H9 (cell line): Measurements from ENCODE around the gene NGF. TPM values are rescaled to one million over a fixed set of nuclear protein-coding genes. Genes with fewer than 3 reads are reported as not detected.

Experiments
- DNase-seq: peaks from one replicate; pipeline ENCODE4 v3.0.0-alpha.2; 2017
- H2AFZ ChIP-seq: one replicate; pipeline ENCODE4 v1.6.1; 2013; ENCODE audit warnings: mild to moderate bottlenecking, low read length, control low read depth, moderate library complexity
- H2AK5ac ChIP-seq: 2 replicates; pipeline ENCODE4 v1.6.1; 2013; ENCODE audit warnings: low read length, control low read depth, mixed read lengths; ENCODE audit not compliant: insufficient read length
- H2BK120ac ChIP-seq: one replicate; pipeline ENCODE4 v1.6.1; 2013; ENCODE audit warnings: low read depth, mild to moderate bottlenecking, low read length, control low read depth, inconsistent platforms; ENCODE audit not compliant: poor library complexity, severe bottlenecking
- H2BK12ac ChIP-seq: 2 replicates; pipeline ENCODE4 v1.6.1; 2013; ENCODE audit warnings: low read length, control low read depth, mixed read lengths, low read depth; ENCODE audit not compliant: insufficient read length
- H2BK15ac ChIP-seq: 2 replicates; pipeline ENCODE4 v1.6.1; 2013; ENCODE audit warnings: low read depth, low read length, control low read depth
- H2BK20ac ChIP-seq: one replicate; pipeline ENCODE4 v1.6.1; 2013; ENCODE audit warnings: low read depth, mild to moderate bottlenecking, low read length, control low read depth, inconsistent platforms; ENCODE audit not compliant: poor library complexity, severe bottlenecking
- H2BK5ac ChIP-seq: 2 replicates; pipeline ENCODE4 v1.6.1; 2013; ENCODE audit warnings: low read length, control low read depth, mixed read lengths; ENCODE audit not compliant: insufficient read length
- H3K14ac ChIP-seq: 2 replicates; pipeline ENCODE4 v1.6.1; 2013; ENCODE audit warnings: low read length, control low read depth; ENCODE audit not compliant: insufficient read depth
- H3K18ac ChIP-seq: 2 replicates; pipeline ENCODE4 v1.6.1; 2013; ENCODE audit warnings: low read depth, mild to moderate bottlenecking, mixed read lengths, low read length, control low read depth; ENCODE audit not compliant: insufficient read length
- H3K23ac ChIP-seq: 2 replicates; pipeline ENCODE4 v1.6.1; 2013; ENCODE audit warnings: low read length, control low read depth, mixed read lengths, low read depth; ENCODE audit not compliant: insufficient read length
- H3K23me2 ChIP-seq: 2 replicates; pipeline ENCODE4 v1.6.1; 2013; ENCODE audit warnings: low read depth, mild to moderate bottlenecking, mixed read lengths, low read length, control low read depth; ENCODE audit not compliant: insufficient read length, poor library complexity, severe bottlenecking
- H3K27ac ChIP-seq: 2 replicates; pipeline ENCODE4 v1.5.1; 2013; ENCODE audit warnings: low read length, control low read depth, mixed read lengths, low read depth; ENCODE audit not compliant: insufficient read length
- H3K27me3 ChIP-seq: 2 replicates; pipeline ENCODE4 v1.6.1; 2013; ENCODE audit warnings: low read length, control low read depth, inconsistent platforms; ENCODE audit not compliant: insufficient read depth
- H3K4ac ChIP-seq: 2 replicates; pipeline ENCODE4 v1.6.1; 2013; ENCODE audit warnings: low read depth, mild to moderate bottlenecking, control low read depth, inconsistent platforms, low read length, moderate library complexity
- H3K4me1 ChIP-seq: 2 replicates; pipeline ENCODE4 v1.6.1; 2013; ENCODE audit warnings: low read length, control low read depth, inconsistent platforms; ENCODE audit not compliant: insufficient read depth
- H3K4me2 ChIP-seq: 2 replicates; pipeline ENCODE4 v1.6.1; 2013; ENCODE audit warnings: low read length, control low read depth, mixed read lengths; ENCODE audit not compliant: insufficient read length, insufficient read depth
- H3K56ac ChIP-seq: 2 replicates; pipeline ENCODE4 v1.6.1; 2013; ENCODE audit warnings: low read depth, mild to moderate bottlenecking, mixed read lengths, low read length, control low read depth; ENCODE audit not compliant: insufficient read length
- H3K79me1 ChIP-seq: 2 replicates; pipeline ENCODE4 v1.6.1; 2013; ENCODE audit warnings: low read depth, mild to moderate bottlenecking, moderate library complexity, low read length, control low read depth, inconsistent platforms; ENCODE audit not compliant: insufficient read depth, poor library complexity, severe bottlenecking
- H3K79me2 ChIP-seq: 2 replicates; pipeline ENCODE4 v1.6.1; 2013; ENCODE audit warnings: low read length, control low read depth, inconsistent platforms; ENCODE audit not compliant: insufficient read depth
- H3K9ac ChIP-seq: 2 replicates; pipeline ENCODE4 v1.6.1; 2013; ENCODE audit warnings: low read length, control low read depth, mixed read lengths; ENCODE audit not compliant: insufficient read length; ENCODE audit errors: extremely low read depth
- H3K9me3 ChIP-seq: one replicate; pipeline ENCODE4 v1.6.1; 2013; ENCODE audit warnings: low read depth, low read length, inconsistent platforms; ENCODE audit not compliant: control insufficient read depth
- H3T11ph ChIP-seq: one replicate; pipeline ENCODE4 v1.6.1; 2013; ENCODE audit warnings: mild to moderate bottlenecking, low read length, control low read depth, inconsistent platforms
- H4K20me1 ChIP-seq: one replicate; pipeline ENCODE4 v1.6.1; 2013; ENCODE audit not compliant: control insufficient read depth, insufficient read length, insufficient read depth
- H4K5ac ChIP-seq: 2 replicates; pipeline ENCODE4 v1.6.1; 2013; ENCODE audit warnings: low read depth, mild to moderate bottlenecking, mixed read lengths, low read length, control low read depth; ENCODE audit not compliant: insufficient read length
- H4K8ac ChIP-seq: replicated peaks from 2 replicates; pipeline ENCODE4 v1.6.1; 2013; ENCODE audit warnings: low read length, control low read depth, mixed read lengths, low read depth; ENCODE audit not compliant: insufficient read length
- H4K91ac ChIP-seq: 2 replicates; pipeline ENCODE4 v1.6.1; 2013; ENCODE audit warnings: low read depth, mild to moderate bottlenecking, moderate library complexity, mixed read lengths, low read length, control low read depth; ENCODE audit not compliant: insufficient read length
- H3K27ac Mint-ChIP-seq, 3 experiments: 2 replicates in 2 of 3; 3 replicates in 1 of 3; pipeline ENCODE4 v1.8.0; 2020 to 2021; ENCODE audit warnings: mixed read lengths in 3 of 3, mild to moderate bottlenecking in 1 of 3, moderate library complexity in 1 of 3
- H3K27me3 Mint-ChIP-seq: 2 replicates; pipeline ENCODE4 v1.8.0; 2021; ENCODE audit warnings: low read depth, mild to moderate bottlenecking, moderate library complexity, mixed read lengths
- H3K36me3 Mint-ChIP-seq, 3 experiments: 2 replicates in 2 of 3; 3 replicates in 1 of 3; pipeline ENCODE4 v1.8.0; 2020 to 2021; ENCODE audit warnings: low read depth in 3 of 3, mixed read lengths in 3 of 3; ENCODE audit not compliant: insufficient read depth in 1 of 3
- H3K4me1 Mint-ChIP-seq, 2 experiments: 2 replicates each; pipeline ENCODE4 v1.8.0; 2020; ENCODE audit warnings: mixed read lengths in 2 of 2
- H3K4me3 Mint-ChIP-seq, 2 experiments: 2 replicates in 1 of 2; 3 replicates in 1 of 2; pipeline ENCODE4 v1.8.0; 2020 to 2021; ENCODE audit warnings: mild to moderate bottlenecking in 2 of 2, mixed read lengths in 2 of 2, moderate library complexity in 1 of 2
- H3K9me3 Mint-ChIP-seq, 2 experiments: 2 replicates in 1 of 2; 3 replicates in 1 of 2; pipeline ENCODE4 v1.8.0; 2020; ENCODE audit warnings: mild to moderate bottlenecking in 2 of 2, mixed read lengths in 2 of 2, moderate library complexity in 1 of 2
- WGBS: extraction: QIAGEN DNeasy Blood & Tissue Kit; methylation state at CpG from one replicate; pipeline ENCODE4 v1.1.7; 2013; ENCODE audit warnings: missing lambda C conversion rate, low lambda C conversion rate, mixed read lengths; ENCODE audit not compliant: insufficient read length; ENCODE audit errors: extremely low coverage; 5-methylcytosine and 5-hydroxymethylcytosine counted together
- total RNA-seq: library from RNA; stranded (reverse); gene quantifications from 2 replicates; pipeline ENCODE4 v1.2.1, GENCODE V29; 2021
- TF ChIP-seq, protein P1 (sequence below): fragments of 200-600 bp; sonication (generic); conservative IDR thresholded peaks from 3 replicates; pipeline ENCODE4 v1.8.0; 2021; ENCODE audit warnings: antibody characterized with exemption, mild to moderate bottlenecking

Gene NGF
- total RNA-seq, 1 experiment from 2014 or later: 0.22 TPM

DNA sequence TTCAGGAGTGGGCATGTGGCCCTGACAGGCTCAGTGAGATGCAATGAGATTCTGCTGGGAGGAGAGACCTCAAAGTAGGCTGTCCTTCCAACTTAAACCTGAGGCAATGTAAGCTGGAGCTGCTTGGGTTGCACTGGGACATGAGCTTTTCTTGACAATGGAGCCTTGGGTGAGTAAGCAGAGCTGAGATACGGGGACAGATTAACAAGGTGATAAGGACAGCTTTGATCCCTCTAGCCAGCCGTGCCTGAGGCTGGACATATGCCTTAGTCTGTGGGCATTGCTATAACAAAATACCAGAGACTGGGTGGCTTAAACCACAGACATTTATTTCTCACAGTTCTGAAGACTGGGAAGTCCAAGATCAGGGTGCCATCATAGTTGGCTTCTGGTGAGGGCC lies 18.3 kb upstream of the NGF start:
- Histone ChIP-seq H3K56ac (no peak overlapping the region), H3K27ac (no peak overlapping the region), H3K79me2 (no peaks in the 10 kb centered on the region), H2BK20ac (no peak overlapping the region), H3K4ac (no peak overlapping the region), H3K9me3 (no peaks in the 10 kb centered on the region), H3K4me2 (no peak overlapping the region), H3K27me3 (no peaks in the 10 kb centered on the region), H3K9ac (no peak overlapping the region), H3K18ac (no peak overlapping the region), H3K23ac (no peak overlapping the region), H2BK120ac (no peak overlapping the region), H3K23me2 (no peaks in the 10 kb centered on the region), H2AK5ac (no peak overlapping the region), H3K4me1 (no peaks in the 10 kb centered on the region), H4K91ac (no peak overlapping the region), H2BK15ac (no peak overlapping the region), H2BK5ac (no peak overlapping the region), H3K79me1 (no peaks in the 10 kb centered on the region), H3T11ph (no peak overlapping the region), H3K14ac (no peak overlapping the region), H4K20me1 (no peaks in the 10 kb centered on the region), H4K5ac (no peak overlapping the region), H2BK12ac (no peak overlapping the region), H4K8ac (no peak overlapping the region), H2AFZ (no peak overlapping the region)
- no CpG with 5 or more reads among the region's 2 CpGs for WGBS
- peaks cover 8 to 9% (median 8%) of the 10 kb centered on the region in 3 experiments for H3K36me3 Mint-ChIP-seq
- no peak overlapping the region for H3K27ac Mint-ChIP-seq
- H3K4me3 Mint-ChIP-seq: no peak overlapping the region
- H3K27me3 Mint-ChIP-seq: peaks cover 7% of the 10 kb centered on the region
- H3K4me1 Mint-ChIP-seq: no peaks in the 10 kb centered on the region
- TF ChIP-seq, protein P1, sequence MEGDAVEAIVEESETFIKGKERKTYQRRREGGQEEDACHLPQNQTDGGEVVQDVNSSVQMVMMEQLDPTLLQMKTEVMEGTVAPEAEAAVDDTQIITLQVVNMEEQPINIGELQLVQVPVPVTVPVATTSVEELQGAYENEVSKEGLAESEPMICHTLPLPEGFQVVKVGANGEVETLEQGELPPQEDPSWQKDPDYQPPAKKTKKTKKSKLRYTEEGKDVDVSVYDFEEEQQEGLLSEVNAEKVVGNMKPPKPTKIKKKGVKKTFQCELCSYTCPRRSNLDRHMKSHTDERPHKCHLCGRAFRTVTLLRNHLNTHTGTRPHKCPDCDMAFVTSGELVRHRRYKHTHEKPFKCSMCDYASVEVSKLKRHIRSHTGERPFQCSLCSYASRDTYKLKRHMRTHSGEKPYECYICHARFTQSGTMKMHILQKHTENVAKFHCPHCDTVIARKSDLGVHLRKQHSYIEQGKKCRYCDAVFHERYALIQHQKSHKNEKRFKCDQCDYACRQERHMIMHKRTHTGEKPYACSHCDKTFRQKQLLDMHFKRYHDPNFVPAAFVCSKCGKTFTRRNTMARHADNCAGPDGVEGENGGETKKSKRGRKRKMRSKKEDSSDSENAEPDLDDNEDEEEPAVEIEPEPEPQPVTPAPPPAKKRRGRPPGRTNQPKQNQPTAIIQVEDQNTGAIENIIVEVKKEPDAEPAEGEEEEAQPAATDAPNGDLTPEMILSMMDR: no peak
- peaks cover 16 to 18% of the 10 kb centered on the region in 2 experiments for H3K9me3 Mint-ChIP-seq
- DNase-seq: no peak
